DND-41 (cell line): ENCODE results near the gene RPL14.

Experiments used
- EZH2 ChIP-seq: IDR thresholded peaks from 3 replicates; pipeline ENCODE4 v1.6.1; 2012; ENCODE audit warnings: borderline replicate concordance, low read depth, mild to moderate bottlenecking, moderate library complexity, low read length, inconsistent platforms; ENCODE audit not compliant: severe bottlenecking
- TF ChIP-seq, protein P1 (sequence below): IDR thresholded peaks from 2 replicates; pipeline ENCODE4 v1.5.1; 2012; ENCODE audit warnings: borderline replicate concordance, low read length, moderate library complexity, mild to moderate bottlenecking; ENCODE audit not compliant: poor library complexity, severe bottlenecking; ENCODE audit errors: extremely low read depth

- TF ChIP-seq, protein P1, sequence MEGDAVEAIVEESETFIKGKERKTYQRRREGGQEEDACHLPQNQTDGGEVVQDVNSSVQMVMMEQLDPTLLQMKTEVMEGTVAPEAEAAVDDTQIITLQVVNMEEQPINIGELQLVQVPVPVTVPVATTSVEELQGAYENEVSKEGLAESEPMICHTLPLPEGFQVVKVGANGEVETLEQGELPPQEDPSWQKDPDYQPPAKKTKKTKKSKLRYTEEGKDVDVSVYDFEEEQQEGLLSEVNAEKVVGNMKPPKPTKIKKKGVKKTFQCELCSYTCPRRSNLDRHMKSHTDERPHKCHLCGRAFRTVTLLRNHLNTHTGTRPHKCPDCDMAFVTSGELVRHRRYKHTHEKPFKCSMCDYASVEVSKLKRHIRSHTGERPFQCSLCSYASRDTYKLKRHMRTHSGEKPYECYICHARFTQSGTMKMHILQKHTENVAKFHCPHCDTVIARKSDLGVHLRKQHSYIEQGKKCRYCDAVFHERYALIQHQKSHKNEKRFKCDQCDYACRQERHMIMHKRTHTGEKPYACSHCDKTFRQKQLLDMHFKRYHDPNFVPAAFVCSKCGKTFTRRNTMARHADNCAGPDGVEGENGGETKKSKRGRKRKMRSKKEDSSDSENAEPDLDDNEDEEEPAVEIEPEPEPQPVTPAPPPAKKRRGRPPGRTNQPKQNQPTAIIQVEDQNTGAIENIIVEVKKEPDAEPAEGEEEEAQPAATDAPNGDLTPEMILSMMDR, result no peak
- no peak for TF ChIP-seq EZH2
These were observed 8.3 kb downstream of the RPL14 start for GRCh38 chr3:40465456-40465855.
